Activated CD4-positive, alpha-beta T cell treated with anti-CD3 and anti-CD28 coated beads, Interleukin-2, amount 10 ng/mL, durations not matched to agents 7 days and 5 days (primary cell): ENCODE data around the gene GRK4. TPM values are rescaled to one million over a fixed set of nuclear protein-coding genes. Genes with fewer than 3 reads are reported as not detected.
A peak's percentile ranks its signal among the peaks of the same experiment; 100 is the strongest.

ENCODE experiments used
- CTCF ChIA-PET: fragments of 350-600 bp; sonication (Branson Sonifier 250); formaldehyde crosslinking; loops from one replicate; lab custom pipeline; 2021; ENCODE audit warnings: antibody characterized with exemption; lab: Charles Lee
- POLR2A ChIA-PET: fragments of 350-600 bp; sonication (Branson Sonifier 250); formaldehyde crosslinking; loops from one replicate; lab custom pipeline; 2021; ENCODE audit warnings: antibody characterized with exemption; lab: Charles Lee
- DNase-seq: peaks from one replicate; pipeline ENCODE4 v3.0.0-alpha.2; 2020
- H3K27ac Mint-ChIP-seq: one replicate; pipeline ENCODE4 v1.8.0; 2021; ENCODE audit warnings: mild to moderate bottlenecking, moderate library complexity, mixed read lengths
- H3K27me3 Mint-ChIP-seq: one replicate; pipeline ENCODE4 v1.8.0; 2021; ENCODE audit warnings: mixed read lengths
- H3K36me3 Mint-ChIP-seq: one replicate; pipeline ENCODE4 v1.8.0; 2021; ENCODE audit warnings: low read depth, mixed read lengths
- H3K4me1 Mint-ChIP-seq: one replicate; pipeline ENCODE4 v1.8.0; 2021; ENCODE audit warnings: mixed read lengths
- H3K4me3 Mint-ChIP-seq: one replicate; pipeline ENCODE4 v1.8.0; 2021; ENCODE audit warnings: mild to moderate bottlenecking, moderate library complexity, mixed read lengths
- H3K9me3 Mint-ChIP-seq: one replicate; pipeline ENCODE4 v1.8.0; 2021; ENCODE audit warnings: mixed read lengths
- total RNA-seq, 2 experiments: library from RNA; stranded (reverse); gene quantifications; one replicate each; pipeline ENCODE4 v1.2.3, GENCODE V29; 2021

The GRK4 gene
- total RNA-seq, 2 experiments from 2014 or later, result 2.5 to 5.2 TPM

GRCh38 chr4:2925496-2925895, 37.9 kb upstream of the GRK4 start:
- Mint-ChIP-seq H3K9me3 (no peaks in the 10 kb centered on the region), H3K4me1 (peaks cover 31% of the 10 kb centered on the region), H3K27ac (no peak overlapping the region), H3K36me3 (peaks cover 52% of the 10 kb centered on the region), H3K27me3 (no peaks in the 10 kb centered on the region), H3K4me3 (no peak overlapping the region)
- CTCF ChIA-PET, result interaction anchor here (1.1 kb wide), 1 partner anchor 47 kb away, joined by 3 read pairs; no protein-coding TSS in a partner anchor
- DNase-seq, result no peak
- POLR2A ChIA-PET, result no interaction called here

DNA sequence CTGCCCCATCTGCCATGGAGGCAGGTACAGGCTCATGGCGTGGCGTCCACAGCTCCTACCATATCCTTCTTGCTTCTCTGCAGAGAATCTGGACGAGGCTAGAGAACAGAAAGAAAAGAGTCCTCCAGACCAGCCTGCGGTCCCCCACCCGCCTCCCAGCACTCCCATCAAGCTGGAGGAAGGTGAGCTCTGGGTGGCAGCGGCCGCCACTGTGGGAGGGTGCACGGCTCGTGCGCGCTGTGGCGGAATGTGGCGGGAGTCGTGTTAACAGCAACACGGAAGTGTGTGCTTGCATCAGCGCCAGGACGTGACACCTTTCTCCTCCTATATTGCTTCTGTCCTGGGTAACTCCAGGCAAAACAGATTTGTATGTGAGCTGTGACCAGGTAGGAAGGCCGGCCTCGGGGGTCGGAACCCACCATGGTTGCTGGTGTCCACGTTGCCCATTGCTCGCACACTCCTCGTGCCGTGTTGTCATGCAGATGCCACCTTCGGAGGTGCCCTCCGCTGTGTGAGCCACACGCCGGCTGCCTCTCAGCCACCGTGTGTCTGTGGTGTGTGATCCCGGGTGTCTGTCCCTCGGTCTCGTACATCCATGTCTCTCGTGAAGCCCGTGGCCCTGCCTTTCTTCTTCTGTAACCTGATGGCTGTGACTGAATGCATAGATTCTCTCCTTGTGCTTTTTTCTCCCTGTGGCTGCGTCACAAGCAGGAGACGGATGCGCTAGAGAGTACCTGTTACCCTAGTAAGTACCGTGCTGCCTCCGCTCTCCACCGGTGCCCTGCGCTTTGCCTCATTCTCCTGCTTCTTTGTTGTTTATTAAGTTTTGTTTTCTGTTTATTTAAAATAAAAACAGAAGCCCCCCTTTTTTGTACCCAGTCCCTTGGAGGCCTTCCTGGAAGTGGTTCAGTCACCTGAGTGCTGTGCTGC, 37.2 kb upstream of the GRK4 start:
- DNase-seq, result no peak

DNA sequence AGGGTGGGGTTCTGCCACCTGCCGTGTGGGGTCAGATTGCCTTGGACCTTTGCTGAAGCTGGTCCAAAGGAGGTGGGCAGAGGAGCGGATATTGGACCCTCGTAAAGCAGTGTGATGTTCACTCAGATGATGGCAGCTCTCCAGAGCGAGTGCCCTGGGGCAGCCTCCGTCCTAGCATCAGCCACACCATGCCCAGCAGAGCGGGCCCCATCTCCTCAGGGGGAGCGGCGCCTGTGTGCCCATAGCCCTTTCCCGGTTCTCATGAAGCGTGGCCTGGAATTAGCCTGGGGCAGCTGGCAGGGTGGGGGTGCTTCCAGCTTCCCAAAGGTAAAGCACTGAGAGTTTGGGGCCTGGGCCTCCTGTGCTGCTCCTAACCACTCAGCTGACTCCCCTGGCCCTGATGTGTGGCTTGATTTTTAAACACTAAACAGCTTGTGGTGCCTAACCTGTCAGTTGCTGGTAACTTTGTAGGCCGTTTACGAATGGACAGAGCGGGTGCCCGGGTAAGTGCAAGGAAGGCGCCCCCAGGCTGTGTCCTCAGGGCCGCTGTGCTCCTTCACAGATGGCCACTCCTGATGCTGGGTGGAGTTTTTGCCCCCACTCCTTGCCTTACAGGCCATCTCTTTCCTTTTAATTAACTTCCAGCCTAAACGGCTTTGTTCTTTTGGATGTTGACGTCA, 36.2 kb upstream of the GRK4 start:
- H3K4me3 Mint-ChIP-seq, result no peak overlapping the region
- H3K27ac Mint-ChIP-seq, result peak overlapping the region; percentile 38
- no peaks in the 10 kb centered on the region for H3K27me3 Mint-ChIP-seq
- ChIA-PET CTCF (interaction anchor here (1.1 to 1.6 kb wide), 2 partner anchors 27 to 29 kb away, joined by 3 to 5 read pairs; no protein-coding TSS in a partner anchor), POLR2A (no interaction called here)
- H3K36me3 Mint-ChIP-seq, result peaks cover 42% of the 10 kb centered on the region
- H3K9me3 Mint-ChIP-seq, result no peaks in the 10 kb centered on the region
- H3K4me1 Mint-ChIP-seq, result peaks cover 26% of the 10 kb centered on the region
- no peak for DNase-seq

More for the DNA sequence above, 37.2 kb upstream of the GRK4 start:
- CTCF ChIA-PET, result no interaction called here
- Mint-ChIP-seq H3K4me1 (peaks cover 28% of the 10 kb centered on the region), H3K4me3 (no peak overlapping the region), H3K27ac (peak overlapping the region; percentile 25), H3K9me3 (no peaks in the 10 kb centered on the region), H3K36me3 (peaks cover 46% of the 10 kb centered on the region), H3K27me3 (no peaks in the 10 kb centered on the region)
- POLR2A ChIA-PET, result no interaction called here

- H3K9me3 Mint-ChIP-seq, result no peaks in the 10 kb centered on the region
- peak overlapping the region; percentile 38 for H3K27ac Mint-ChIP-seq
- DNase-seq, result no peak
- ChIA-PET POLR2A (no interaction called here), CTCF (interaction anchor here (1.1 to 1.6 kb wide), 2 partner anchors 27 to 28 kb away, joined by 3 to 5 read pairs; no protein-coding TSS in a partner anchor)
- H3K27me3 Mint-ChIP-seq, result no peaks in the 10 kb centered on the region
- H3K36me3 Mint-ChIP-seq, result peaks cover 37% of the 10 kb centered on the region
- H3K4me3 Mint-ChIP-seq, result no peak overlapping the region
- H3K4me1 Mint-ChIP-seq, result peaks cover 25% of the 10 kb centered on the region
Measured at GRCh38 chr4:2927696-2928075, 35.7 kb upstream of the GRK4 start.

DNA sequence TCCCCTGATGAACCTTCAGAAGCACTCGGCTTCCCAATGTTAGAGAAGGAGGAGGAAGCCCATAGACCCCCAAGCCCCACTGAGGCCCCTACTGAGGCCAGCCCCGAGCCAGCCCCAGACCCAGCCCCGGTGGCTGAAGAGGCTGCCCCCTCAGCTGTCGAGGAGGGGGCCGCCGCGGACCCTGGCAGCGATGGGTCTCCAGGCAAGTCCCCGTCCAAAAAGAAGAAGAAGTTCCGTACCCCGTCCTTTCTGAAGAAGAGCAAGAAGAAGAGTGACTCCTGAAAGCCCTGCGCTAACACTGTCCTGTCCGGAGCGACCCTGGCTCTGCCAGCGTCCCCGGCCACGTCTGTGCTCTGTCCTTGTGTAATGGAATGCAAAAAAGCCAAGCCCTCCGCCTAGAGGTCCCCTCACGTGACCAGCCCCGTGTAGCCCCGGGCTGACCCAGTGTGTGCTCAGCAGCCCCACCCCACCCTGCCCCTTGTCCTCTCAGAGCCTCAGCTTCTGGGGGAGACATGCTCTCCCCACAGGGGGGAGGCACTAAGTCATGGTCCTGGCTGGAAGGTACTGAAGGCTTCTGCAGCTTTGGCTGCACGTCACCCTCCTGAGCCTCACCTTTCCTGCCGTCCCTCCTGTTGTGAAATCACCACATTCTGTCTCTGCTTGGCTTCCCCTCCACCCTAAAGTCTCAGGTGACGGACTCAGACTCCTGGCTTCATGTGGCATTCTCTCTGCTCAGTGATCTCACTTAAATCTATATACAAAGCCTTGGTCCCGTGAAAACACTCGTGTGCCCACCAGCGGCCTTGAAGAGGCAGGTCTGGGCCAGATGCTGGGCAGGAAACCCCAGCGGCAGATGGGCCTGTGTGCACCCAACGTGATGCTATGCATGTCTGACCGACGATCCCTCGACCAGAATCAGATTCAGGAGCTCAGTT, 34.9 kb upstream of the GRK4 start:
- Mint-ChIP-seq H3K9me3 (no peaks in the 10 kb centered on the region), H3K4me1 (peaks cover 25% of the 10 kb centered on the region), H3K4me3 (no peak overlapping the region), H3K36me3 (peaks cover 37% of the 10 kb centered on the region), H3K27ac (peak overlapping the region; percentile 38), H3K27me3 (no peaks in the 10 kb centered on the region)
- no peak for DNase-seq
- CTCF ChIA-PET, result interaction anchor here (1.0 to 1.6 kb wide), 3 partner anchors 26 to 36 kb away, joined by 3 to 5 read pairs (median 3); no protein-coding TSS in a partner anchor
- POLR2A ChIA-PET, result no interaction called here

GRCh38 chr4:2929469-2929868, 33.9 kb upstream of the GRK4 start:
- ChIA-PET POLR2A (no interaction called here), CTCF (no interaction called here)
- H3K27ac Mint-ChIP-seq, result no peak overlapping the region
- H3K9me3 Mint-ChIP-seq, result no peaks in the 10 kb centered on the region
- H3K27me3 Mint-ChIP-seq, result no peaks in the 10 kb centered on the region
- no peak for DNase-seq
- no peak overlapping the region for H3K4me3 Mint-ChIP-seq
- H3K4me1 Mint-ChIP-seq, result peaks cover 20% of the 10 kb centered on the region
- peaks cover 32% of the 10 kb centered on the region for H3K36me3 Mint-ChIP-seq

DNA sequence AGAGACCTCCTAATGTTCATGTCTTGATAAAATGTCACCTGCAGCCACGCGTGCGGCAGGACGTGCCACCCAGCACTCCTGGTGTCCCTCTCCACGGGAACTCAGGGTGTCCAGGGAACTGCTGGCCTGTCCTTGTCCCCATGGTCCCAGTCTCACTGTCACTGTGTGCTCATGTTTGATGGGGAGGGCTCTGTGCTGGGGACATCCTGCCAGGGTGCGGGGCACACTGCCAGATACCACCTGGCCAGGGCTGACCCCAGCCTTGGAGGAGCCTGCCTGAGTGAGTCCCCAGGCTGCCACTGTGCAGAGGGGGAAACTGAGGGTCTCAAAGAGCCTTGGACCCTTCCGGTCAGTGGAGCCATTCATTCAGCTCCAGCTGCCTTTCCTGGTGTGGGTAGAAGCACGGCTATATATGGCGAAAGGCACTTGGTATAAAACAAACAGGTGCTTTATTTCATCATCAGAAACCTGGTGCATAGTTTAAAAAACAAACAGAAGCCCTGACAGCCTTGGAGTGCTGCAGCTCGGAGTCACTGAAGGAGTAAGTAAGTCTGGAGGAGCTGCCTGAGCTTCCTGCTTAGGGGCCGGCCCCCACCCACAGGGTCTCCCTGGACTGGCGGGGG, 33.1 kb upstream of the GRK4 start:
- peak overlapping the region; percentile 68 for H3K27ac Mint-ChIP-seq
- no peaks in the 10 kb centered on the region for H3K27me3 Mint-ChIP-seq
- CTCF ChIA-PET, result interaction anchor here (1.0 kb wide), 1 partner anchor 17 kb away, joined by 3 read pairs; no protein-coding TSS in a partner anchor
- H3K4me1 Mint-ChIP-seq, result peaks cover 20% of the 10 kb centered on the region
- POLR2A ChIA-PET, result no interaction called here
- DNase-seq, result no peak
- H3K9me3 Mint-ChIP-seq, result no peaks in the 10 kb centered on the region
- no peak overlapping the region for H3K4me3 Mint-ChIP-seq
- peaks cover 32% of the 10 kb centered on the region for H3K36me3 Mint-ChIP-seq

- H3K27ac Mint-ChIP-seq, result no peak overlapping the region
- DNase-seq, result no peak
Measured at GRCh38 chr4:2930758-2931511, 32.4 kb upstream of the GRK4 start.

GRCh38 chr4:2931512-2932301, 31.7 kb upstream of the GRK4 start:
- no peaks in the 10 kb centered on the region for H3K9me3 Mint-ChIP-seq
- peak; percentile 68 for DNase-seq
- peak overlapping the region; percentile 91 for H3K27ac Mint-ChIP-seq
- H3K36me3 Mint-ChIP-seq, result peaks cover 25% of the 10 kb centered on the region
- CTCF ChIA-PET, result interaction anchor here (0.7 kb wide), 1 partner anchor 23 kb away, joined by 3 read pairs; no protein-coding TSS in a partner anchor
- no peaks in the 10 kb centered on the region for H3K27me3 Mint-ChIP-seq
- peaks cover 34% of the 10 kb centered on the region for H3K4me1 Mint-ChIP-seq
- H3K4me3 Mint-ChIP-seq, result peak overlapping the region; percentile 88
- POLR2A ChIA-PET, result no interaction called here

More at GRCh38 chr4:2930758-2931511, 32.4 kb upstream of the GRK4 start:
- Mint-ChIP-seq H3K4me1 (peaks cover 26% of the 10 kb centered on the region), H3K27me3 (no peaks in the 10 kb centered on the region), H3K36me3 (peaks cover 30% of the 10 kb centered on the region), H3K4me3 (no peak overlapping the region), H3K9me3 (no peaks in the 10 kb centered on the region)
- CTCF ChIA-PET, result interaction anchor here (0.7 to 1.0 kb wide), 2 partner anchors 17 to 23 kb away, joined by 3 read pairs; no protein-coding TSS in a partner anchor
- POLR2A ChIA-PET, result no interaction called here

DNA sequence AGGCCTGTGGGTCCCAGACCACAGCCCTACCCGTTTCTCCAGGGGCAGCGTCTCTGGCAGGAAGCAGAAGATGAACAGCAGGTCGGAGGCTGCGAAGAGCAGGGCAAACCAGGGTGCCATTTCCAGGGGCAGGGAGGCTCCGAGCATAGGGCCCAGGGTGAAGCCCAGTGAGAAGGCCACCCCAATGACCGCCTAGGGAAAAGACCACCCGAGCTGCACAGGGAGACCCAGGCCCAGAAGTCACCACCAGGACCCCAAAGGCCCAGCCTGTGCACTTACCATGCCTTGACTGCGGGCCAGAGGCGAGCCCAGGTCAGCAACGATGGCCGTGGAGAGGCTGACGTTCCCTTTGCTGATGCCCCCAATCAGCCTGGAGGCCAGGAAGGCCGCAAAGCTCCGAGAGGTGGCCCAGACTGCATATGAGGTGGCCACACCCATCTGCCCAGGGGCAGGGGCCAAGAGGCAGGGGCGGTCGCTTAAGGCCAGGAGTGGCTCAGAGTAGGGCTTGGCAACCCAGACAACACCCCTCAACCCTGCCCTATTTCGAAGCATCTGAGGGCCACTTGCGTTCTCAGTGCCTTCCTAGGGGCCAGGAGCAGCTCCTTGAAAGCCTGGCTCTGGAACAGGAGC, 30.9 kb upstream of the GRK4 start:
- ChIA-PET POLR2A (no interaction called here), CTCF (no interaction called here)
- DNase-seq, result no peak
- H3K9me3 Mint-ChIP-seq, result no peaks in the 10 kb centered on the region
- no peaks in the 10 kb centered on the region for H3K27me3 Mint-ChIP-seq
- peaks cover 21% of the 10 kb centered on the region for H3K36me3 Mint-ChIP-seq
- H3K27ac Mint-ChIP-seq, result peak overlapping the region; percentile 94
- peaks cover 41% of the 10 kb centered on the region for H3K4me1 Mint-ChIP-seq
- peak overlapping the region; percentile 88 for H3K4me3 Mint-ChIP-seq
